HEK293T (cell line): ENCODE measurements around the gene GPR146.
"Not testable (repeated sequence)": the region's sequence is repeated elsewhere in the genome, so short reads cannot be mapped to it uniquely, and the experiment has no call there.

ENCODE experiments used
- CTCF ChIA-PET: fragments of 350-600 bp; formaldehyde crosslinking; extraction: SDS; loops from one replicate; lab custom pipeline; 2021; ENCODE audit warnings: antibody characterized with exemption, inconsistent platforms; lab: Yijun Ruan, JAX
- POLR2A ChIA-PET: fragments of 350-600 bp; formaldehyde crosslinking; extraction: SDS; loops from one replicate; lab custom pipeline; 2020; ENCODE audit warnings: antibody characterized with exemption, inconsistent platforms; lab: Yijun Ruan, JAX
- DNase-seq: peaks from one replicate; pipeline ENCODE4 v3.0.0; 2012; ENCODE audit warnings: mixed read lengths; ENCODE audit errors: extremely low spot score
- ARNT ChIP-seq: fragments of 450-650 bp; IDR thresholded peaks from 2 replicates; pipeline ENCODE4 v1.6.1; 2017; ENCODE audit warnings: mild to moderate bottlenecking
- BHLHE40 ChIP-seq: fragments of 450-650 bp; IDR thresholded peaks from 2 replicates; pipeline ENCODE4 v1.6.1; 2016; ENCODE audit warnings: mild to moderate bottlenecking, moderate library complexity, borderline replicate concordance
- CTBP1 ChIP-seq: fragments of 450-650 bp; IDR thresholded peaks from 2 replicates; pipeline ENCODE4 v1.6.1; 2016; ENCODE audit warnings: borderline replicate concordance
- ELF4 ChIP-seq: fragments of 450-650 bp; IDR thresholded peaks from 2 replicates; pipeline ENCODE4 v1.6.1; 2017; ENCODE audit warnings: antibody characterized with exemption
- FOXA1 ChIP-seq: fragments of 450-650 bp; IDR thresholded peaks from 2 replicates; pipeline ENCODE4 v1.6.1; 2016; ENCODE audit warnings: mild to moderate bottlenecking
- FOXK2 ChIP-seq: fragments of 450-650 bp; IDR thresholded peaks from 2 replicates; pipeline ENCODE4 v1.6.1; 2016; ENCODE audit warnings: mild to moderate bottlenecking
- FOXM1 ChIP-seq: fragments of 450-650 bp; IDR thresholded peaks from 2 replicates; pipeline ENCODE4 v1.6.1; 2017; ENCODE audit warnings: mild to moderate bottlenecking, borderline replicate concordance
- HDGF ChIP-seq: fragments of 450-650 bp; IDR thresholded peaks from 2 replicates; pipeline ENCODE4 v1.6.1; 2017; ENCODE audit warnings: antibody characterized with exemption, borderline replicate concordance
- L3MBTL2 ChIP-seq: fragments of 450-650 bp; conservative IDR thresholded peaks from 2 replicates; pipeline ENCODE4 v1.6.1; 2016; ENCODE audit warnings: mild to moderate bottlenecking
- LEF1 ChIP-seq: fragments of 450-650 bp; IDR thresholded peaks from 2 replicates; pipeline ENCODE4 v1.6.1; 2017; ENCODE audit warnings: mild to moderate bottlenecking, borderline replicate concordance
- NFRKB ChIP-seq: fragments of 450-650 bp; IDR thresholded peaks from 2 replicates; pipeline ENCODE4 v1.6.1; 2016; ENCODE audit warnings: mild to moderate bottlenecking, moderate library complexity
- SP1 ChIP-seq: fragments of 450-650 bp; IDR thresholded peaks from 2 replicates; pipeline ENCODE4 v1.6.1; 2017
- SUZ12 ChIP-seq: fragments of 450-650 bp; IDR thresholded peaks from 2 replicates; pipeline ENCODE4 v1.6.1; 2016; ENCODE audit warnings: mild to moderate bottlenecking
- TARDBP ChIP-seq: fragments of 450-650 bp; IDR thresholded peaks from 2 replicates; pipeline ENCODE4 v1.6.1; 2016
- ZNF384 ChIP-seq: fragments of 450-650 bp; IDR thresholded peaks from 2 replicates; pipeline ENCODE4 v1.6.1; 2016
- TF ChIP-seq, protein P1 (sequence below): fragments of 450-650 bp; IDR thresholded peaks from 2 replicates; pipeline ENCODE4 v1.6.1; 2016

The GPR146 gene

DNA sequence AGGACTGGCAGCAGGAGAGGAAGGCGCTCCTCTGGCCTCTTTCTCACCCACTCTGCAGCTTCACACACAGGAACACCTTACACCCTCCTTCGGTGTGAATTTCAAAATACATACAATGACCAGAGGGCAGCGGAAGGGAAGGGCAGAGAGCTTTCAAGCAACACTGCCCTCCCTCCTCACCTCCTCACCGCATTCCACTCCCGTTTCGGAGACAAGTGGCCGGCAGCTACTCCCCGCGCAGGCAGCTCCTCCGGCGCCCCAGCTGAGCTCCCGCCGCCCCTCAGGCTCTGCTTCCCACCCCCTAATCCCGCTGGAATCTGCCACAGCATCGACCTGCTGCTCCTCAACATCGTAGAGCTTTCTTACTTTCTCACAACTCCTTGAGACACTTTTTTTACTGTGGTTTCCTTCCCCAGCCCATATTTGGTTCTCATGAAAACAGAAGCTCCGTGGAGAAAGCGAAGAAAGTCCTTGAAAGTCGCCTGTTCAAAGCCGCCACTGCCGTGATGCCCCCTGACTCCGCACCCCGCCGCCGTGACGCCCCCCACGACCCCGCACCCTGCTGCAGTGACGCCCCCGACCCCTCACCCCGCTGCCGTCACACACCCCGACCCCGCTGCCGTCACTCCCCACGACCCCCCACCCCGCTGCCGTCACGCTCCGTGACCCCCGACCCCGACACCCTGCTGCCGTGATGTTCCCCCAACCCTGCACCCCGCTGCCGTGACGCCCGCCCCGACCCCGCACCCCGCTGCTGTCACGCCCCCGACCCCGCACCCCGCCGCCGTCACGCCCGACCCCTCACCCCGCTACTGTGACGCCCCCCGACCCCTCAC, 29.0 kb downstream of the GPR146 start:
- DNase-seq = no peak
- CTCF ChIA-PET = interaction anchor here (1.4 kb wide), 1 partner anchor 80 kb away, joined by 4 read pairs; no protein-coding TSS in a partner anchor
- TF ChIP-seq FOXA1 (no peak), NFRKB (no peak), TARDBP (no peak), ARNT (no peak), ZNF384 (no peak), FOXM1 (no peak), ELF4 (no peak), FOXK2 (no peak), L3MBTL2 (no peak), HDGF (no peak), CTBP1 (no peak)
- TF ChIP-seq, protein P1, sequence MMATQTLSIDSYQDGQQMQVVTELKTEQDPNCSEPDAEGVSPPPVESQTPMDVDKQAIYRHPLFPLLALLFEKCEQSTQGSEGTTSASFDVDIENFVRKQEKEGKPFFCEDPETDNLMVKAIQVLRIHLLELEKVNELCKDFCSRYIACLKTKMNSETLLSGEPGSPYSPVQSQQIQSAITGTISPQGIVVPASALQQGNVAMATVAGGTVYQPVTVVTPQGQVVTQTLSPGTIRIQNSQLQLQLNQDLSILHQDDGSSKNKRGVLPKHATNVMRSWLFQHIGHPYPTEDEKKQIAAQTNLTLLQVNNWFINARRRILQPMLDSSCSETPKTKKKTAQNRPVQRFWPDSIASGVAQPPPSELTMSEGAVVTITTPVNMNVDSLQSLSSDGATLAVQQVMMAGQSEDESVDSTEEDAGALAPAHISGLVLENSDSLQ = no peak
- POLR2A ChIA-PET = no interaction called here

DNA sequence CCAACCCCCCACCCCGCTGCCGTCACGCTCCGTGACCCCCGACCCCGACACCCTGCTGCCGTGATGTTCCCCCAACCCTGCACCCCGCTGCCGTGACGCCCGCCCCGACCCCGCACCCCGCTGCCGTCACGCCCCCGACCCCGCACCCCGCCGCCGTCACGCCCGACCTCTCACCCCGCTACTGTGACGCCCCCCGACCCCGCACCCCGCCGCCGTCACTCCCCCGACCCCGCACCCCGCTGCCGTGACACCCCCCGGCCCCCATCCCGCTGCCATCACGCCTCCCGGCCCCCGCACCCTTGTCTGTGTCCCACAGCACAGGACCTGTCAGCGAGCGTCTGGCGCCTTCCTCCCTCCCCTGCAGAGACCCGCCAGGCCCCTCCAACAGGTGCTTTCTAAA, 29.7 kb downstream of the GPR146 start:
- CTCF ChIA-PET, POLR2A ChIA-PET, DNase-seq: not testable (repeated sequence)

GRCh38 chr7:1074593-1075431, 30.5 kb downstream of the GPR146 start:
- POLR2A ChIA-PET = no interaction called here
- no peak for DNase-seq
- CTCF ChIA-PET = interaction anchor here (1.2 to 2.9 kb wide), 2 partner anchors 9 to 81 kb away, joined by 3 to 10 read pairs; no protein-coding TSS in a partner anchor
- TF ChIP-seq SP1 (no peak), LEF1 (no peak), CTBP1 (no peak), ELF4 (no peak)

GRCh38 chr7:1076184-1077072, 32.1 kb downstream of the GPR146 start:
- DNase-seq = no peak
- ChIA-PET POLR2A (no interaction called here), CTCF (interaction anchor here (0.6 to 2.9 kb wide), 3 partner anchors 11 to 83 kb away, joined by 3 to 10 read pairs (median 3); no protein-coding TSS in a partner anchor)
- TF ChIP-seq SP1 (no peak), FOXM1 (no peak), BHLHE40 (no peak)

GRCh38 chr7:1078519-1078918, 34.2 kb downstream of the GPR146 start:
- DNase-seq = no peak
- POLR2A ChIA-PET = no interaction called here
- TF ChIP-seq, protein P1 = no peak
- no peak for TF ChIP-seq SUZ12
- TF ChIP-seq SP1 = no peak
- TF ChIP-seq CTBP1 = no peak
- no peak for TF ChIP-seq L3MBTL2
- CTCF ChIA-PET = interaction anchor here (1.0 kb wide), 1 partner anchor 85 kb away, joined by 3 read pairs; no protein-coding TSS in a partner anchor

DNA sequence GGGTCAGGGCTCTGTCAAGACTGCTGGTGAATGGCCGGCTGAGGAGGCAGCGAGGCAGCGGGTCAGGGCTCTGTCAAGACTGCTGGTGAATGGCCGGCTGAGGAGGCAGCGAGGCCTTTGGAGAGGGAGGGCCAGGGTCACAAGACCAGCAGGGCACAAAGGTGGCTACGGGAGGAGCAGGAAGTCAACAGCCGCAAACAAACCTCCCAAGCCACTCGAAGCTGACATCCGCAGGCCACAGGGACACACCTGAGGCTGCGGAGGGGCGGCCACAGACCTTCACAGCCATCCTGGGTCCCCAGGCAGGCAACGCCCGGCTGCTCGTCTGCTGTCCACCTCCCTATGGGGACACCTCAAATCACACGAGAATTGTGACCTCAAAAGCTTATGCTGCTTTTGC, 34.6 kb downstream of the GPR146 start:
- TF ChIP-seq TARDBP (no peak), SP1 (no peak), FOXK2 (no peak), NFRKB (no peak), ELF4 (no peak), BHLHE40 (no peak), ARNT (no peak), LEF1 (no peak), L3MBTL2 (no peak), CTBP1 (no peak), ZNF384 (no peak), HDGF (no peak), SUZ12 (no peak), FOXA1 (no peak), FOXM1 (no peak)
- TF ChIP-seq, protein P1 = no peak
- ChIA-PET CTCF (no interaction called here), POLR2A (no interaction called here)

More for the DNA sequence above, 34.6 kb downstream of the GPR146 start:
- DNase-seq = no peak
